Mesendoderm (in vitro differentiated cells): Measurements from ENCODE around the gene G3BP1.
"Not testable (repeated sequence)": the region's sequence is repeated elsewhere in the genome, so short reads cannot be mapped to it uniquely, and the experiment has no call there.

Source experiments
- DNase-seq: peaks from one replicate; pipeline ENCODE4 v3.0.0; 2013
- H2AK5ac ChIP-seq: 2 replicates; pipeline ENCODE4 v1.6.1; 2013; ENCODE audit warnings: low read length, inconsistent platforms
- H2BK120ac ChIP-seq: 2 replicates; pipeline ENCODE4 v1.6.1; 2013; ENCODE audit warnings: low read depth, mild to moderate bottlenecking, low read length, moderate library complexity, mixed read lengths
- H2BK15ac ChIP-seq: replicated peaks from 2 replicates; pipeline ENCODE4 v1.6.1; 2013; ENCODE audit warnings: low read depth, mild to moderate bottlenecking, moderate library complexity
- H2BK5ac ChIP-seq: 2 replicates; pipeline ENCODE4 v1.6.1; 2013; ENCODE audit warnings: low read length, inconsistent platforms
- H3K18ac ChIP-seq: 2 replicates; pipeline ENCODE4 v1.6.1; 2013; ENCODE audit warnings: mild to moderate bottlenecking, low read length, mixed read lengths
- H3K23ac ChIP-seq: one replicate; pipeline ENCODE4 v1.6.1; 2013; ENCODE audit warnings: low read length
- H3K27ac ChIP-seq: 2 replicates; pipeline ENCODE4 v1.5.1; 2013; ENCODE audit warnings: low read depth, mild to moderate bottlenecking, inconsistent platforms, low read length, moderate library complexity
- H3K27me3 ChIP-seq: 2 replicates; pipeline ENCODE4 v1.6.1; 2013; ENCODE audit warnings: low read length, control low read depth, mild to moderate bottlenecking, inconsistent platforms; ENCODE audit not compliant: insufficient read depth, poor library complexity
- H3K36me3 ChIP-seq: 2 replicates; pipeline ENCODE4 v1.6.1; 2013; ENCODE audit warnings: low read length, inconsistent platforms; ENCODE audit not compliant: control insufficient read depth, insufficient read depth
- H3K4ac ChIP-seq: one replicate; pipeline ENCODE4 v1.6.1; 2013; ENCODE audit warnings: low read depth, mild to moderate bottlenecking, low read length, moderate library complexity
- H3K4me1 ChIP-seq: 2 replicates; pipeline ENCODE4 v1.6.1; 2013; ENCODE audit warnings: low read depth, low read length, inconsistent platforms; ENCODE audit not compliant: control insufficient read depth
- H3K4me2 ChIP-seq: 2 replicates; pipeline ENCODE4 v1.6.1; 2013; ENCODE audit warnings: low read length
- H3K4me3 ChIP-seq: 2 replicates; pipeline ENCODE4 v1.5.1; 2013; ENCODE audit warnings: mild to moderate bottlenecking, low read length
- H3K56ac ChIP-seq: one replicate; pipeline ENCODE4 v1.6.1; 2013; ENCODE audit warnings: low read length
- H3K79me1 ChIP-seq: 2 replicates; pipeline ENCODE4 v1.6.1; 2013; ENCODE audit warnings: low read length, inconsistent platforms
- H3K79me2 ChIP-seq: 2 replicates; pipeline ENCODE4 v1.6.1; 2013; ENCODE audit warnings: mild to moderate bottlenecking, low read length; ENCODE audit not compliant: control insufficient read depth, insufficient read depth
- H3K9ac ChIP-seq: 2 replicates; pipeline ENCODE4 v1.6.1; 2013; ENCODE audit warnings: low read length, inconsistent platforms
- H4K5ac ChIP-seq: one replicate; pipeline ENCODE4 v1.6.1; 2013; ENCODE audit warnings: low read length
- H4K8ac ChIP-seq: one replicate; pipeline ENCODE4 v1.6.1; 2013; ENCODE audit warnings: low read depth, mild to moderate bottlenecking, control low read depth, low read length, moderate library complexity
- WGBS: extraction: QIAGEN DNeasy Blood & Tissue Kit; methylation state at CpG from one replicate; pipeline ENCODE4 v1.1.7; 2013; ENCODE audit warnings: low lambda C conversion rate, missing lambda C conversion rate; ENCODE audit not compliant: insufficient coverage; ENCODE audit errors: extremely low coverage; 5-methylcytosine and 5-hydroxymethylcytosine counted together

G3BP1 gene

GRCh38 chr5:151855701-151856100 lies 83.9 kb downstream of the G3BP1 start:
- Histone ChIP-seq H4K8ac (no peak overlapping the region), H3K4me2 (no peak overlapping the region), H2BK15ac (no peak overlapping the region), H3K79me2 (no peaks in the 10 kb centered on the region), H3K4me3 (no peak overlapping the region), H3K4me1 (no peaks in the 10 kb centered on the region), H3K18ac (no peak overlapping the region), H2AK5ac (no peak overlapping the region), H3K36me3 (no peaks in the 10 kb centered on the region), H3K4ac (no peak overlapping the region), H3K79me1 (no peaks in the 10 kb centered on the region), H3K9ac (no peak overlapping the region), H3K56ac (no peak overlapping the region), H2BK120ac (no peak overlapping the region), H4K5ac (no peak overlapping the region), H3K23ac (no peak overlapping the region), H3K27ac (no peak overlapping the region), H2BK5ac (no peak overlapping the region), H3K27me3 (no peaks in the 10 kb centered on the region)
- no peak for DNase-seq
- no CpG with 5 or more reads among the region's 4 CpGs for WGBS

- no peaks in the 10 kb centered on the region for H3K27me3 ChIP-seq
- H3K18ac ChIP-seq, result no peak overlapping the region
- no peak overlapping the region for H4K5ac ChIP-seq
- H3K4me3 ChIP-seq, result no peak overlapping the region
- no peak overlapping the region for H2BK120ac ChIP-seq
- H3K56ac ChIP-seq, result no peak overlapping the region
- no peak overlapping the region for H3K9ac ChIP-seq
- H3K79me2 ChIP-seq, result no peaks in the 10 kb centered on the region
- DNase-seq, result no peak
- no peak overlapping the region for H2BK15ac ChIP-seq
- H2AK5ac ChIP-seq, result no peak overlapping the region
- H3K79me1 ChIP-seq, result no peaks in the 10 kb centered on the region
- no peak overlapping the region for H4K8ac ChIP-seq
- no peak overlapping the region for H3K23ac ChIP-seq
- H3K4me2 ChIP-seq, result no peak overlapping the region
- H3K4ac ChIP-seq, result no peak overlapping the region
- H2BK5ac ChIP-seq, result no peak overlapping the region
- H3K36me3 ChIP-seq, result no peaks in the 10 kb centered on the region
- no peak overlapping the region for H3K27ac ChIP-seq
- no peaks in the 10 kb centered on the region for H3K4me1 ChIP-seq
- no CpG with 5 or more reads among the region's 5 CpGs for WGBS
Observed at GRCh38 chr5:151856861-151857260, 85.1 kb downstream of the G3BP1 start.

GRCh38 chr5:151860867-151861266 lies 89.1 kb downstream of the G3BP1 start:
- H3K27me3 ChIP-seq, H3K4me2 ChIP-seq, H3K4me3 ChIP-seq, H3K4ac ChIP-seq, H3K27ac ChIP-seq, H3K4me1 ChIP-seq, H3K79me1 ChIP-seq, H2BK120ac ChIP-seq, DNase-seq, H2BK5ac ChIP-seq, H4K5ac ChIP-seq, H3K56ac ChIP-seq, H3K9ac ChIP-seq, H2AK5ac ChIP-seq, H3K36me3 ChIP-seq, H3K79me2 ChIP-seq, H3K18ac ChIP-seq, H2BK15ac ChIP-seq, H4K8ac ChIP-seq, H3K23ac ChIP-seq: not testable (repeated sequence)
- WGBS, result no CpG with 5 or more reads among the region's 4 CpGs
